B cell (primary cell): ENCODE results near the gene STX1A.

Experiments
- CTCF ChIP-seq: fragments of 200-600 bp; IDR thresholded peaks from one replicate; pipeline ENCODE4 v1.8.0; 2022; ENCODE audit warnings: antibody characterized with exemption, mild to moderate bottlenecking
- EZH2 ChIP-seq: IDR thresholded peaks from 2 replicates; pipeline ENCODE4 v1.6.1; 2012; ENCODE audit warnings: borderline replicate concordance, low read depth, mild to moderate bottlenecking, moderate library complexity, low read length; ENCODE audit not compliant: insufficient read depth, poor library complexity, severe bottlenecking

DNA sequence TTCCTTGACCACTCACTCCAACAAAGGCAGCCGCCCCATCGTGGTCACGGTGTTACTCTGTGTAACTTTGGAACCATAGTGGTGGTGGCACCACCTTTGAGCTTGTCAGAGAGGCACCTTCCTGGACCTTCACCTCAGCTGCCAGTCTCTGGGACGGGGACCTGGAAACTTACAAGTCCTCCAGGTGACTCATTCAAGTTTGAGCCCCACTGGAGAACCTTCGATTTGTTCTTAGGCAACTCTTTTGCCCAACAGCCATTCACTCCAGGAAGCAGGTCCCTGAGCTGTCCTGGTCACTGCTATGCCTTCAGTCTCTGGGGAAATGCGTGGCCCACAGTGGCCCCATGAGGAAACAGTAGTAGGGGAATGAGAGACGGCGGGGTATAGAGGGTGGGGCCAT lies 17.2 kb downstream of the STX1A start:
- TF ChIP-seq EZH2 (no peak), CTCF (no peak)
